Hepatocyte (in vitro differentiated cells): ENCODE measurements around the gene ANAPC7. TPM values are rescaled to one million over a fixed set of nuclear protein-coding genes. Genes with fewer than 3 reads are reported as not detected.
A peak's percentile ranks its signal among the peaks of the same experiment; 100 is the strongest.
"Not testable (repeated sequence)": the region's sequence is repeated elsewhere in the genome, so short reads cannot be mapped to it uniquely, and the experiment has no call there.

Experiments
- DNase-seq: peaks from one replicate; pipeline ENCODE4 v3.0.0-alpha.2; 2016; ENCODE audit warnings: low spot score
- H2AFZ ChIP-seq: fragments of 200-600 bp; sonication (generic); 2 replicates; pipeline ENCODE4 v1.6.0; 2016; ENCODE audit warnings: antibody characterized with exemption, mild to moderate bottlenecking
- H3K27ac ChIP-seq: fragments of 200-600 bp; sonication (generic); 2 replicates; pipeline ENCODE4 v1.5.1; 2016; ENCODE audit warnings: mild to moderate bottlenecking
- H3K27me3 ChIP-seq: fragments of 200-600 bp; sonication (generic); 2 replicates; pipeline ENCODE4 v1.6.1; 2016
- H3K36me3 ChIP-seq: fragments of 200-600 bp; sonication (generic); replicated peaks from 2 replicates; pipeline ENCODE4 v1.5.1; 2016; ENCODE audit warnings: low read depth; ENCODE audit not compliant: insufficient read depth
- H3K4me1 ChIP-seq: fragments of 200-600 bp; sonication (generic); 2 replicates; pipeline ENCODE4 v1.5.1; 2016; ENCODE audit warnings: mild to moderate bottlenecking, moderate library complexity; ENCODE audit not compliant: insufficient read depth
- H3K4me2 ChIP-seq: fragments of 200-600 bp; sonication (generic); 2 replicates; pipeline ENCODE4 v1.6.0; 2016
- H3K4me3 ChIP-seq: fragments of 200-600 bp; sonication (generic); 2 replicates; pipeline ENCODE4 v1.5.1; 2016; ENCODE audit warnings: mild to moderate bottlenecking
- H3K79me2 ChIP-seq: fragments of 200-600 bp; sonication (generic); 2 replicates; pipeline ENCODE4 v1.6.0; 2017; ENCODE audit warnings: mild to moderate bottlenecking
- H3K9me2 ChIP-seq: fragments of 200-600 bp; sonication (generic); replicated peaks from 2 replicates; pipeline ENCODE4 v1.6.0; 2017; ENCODE audit warnings: mild to moderate bottlenecking; ENCODE audit not compliant: insufficient read depth
- H3K9me3 ChIP-seq: fragments of 200-600 bp; sonication (generic); 2 replicates; pipeline ENCODE4 v1.5.1; 2016; ENCODE audit warnings: low read depth, mild to moderate bottlenecking
- H4K20me1 ChIP-seq: fragments of 200-600 bp; sonication (generic); 2 replicates; pipeline ENCODE4 v1.6.0; 2016; ENCODE audit warnings: mild to moderate bottlenecking; ENCODE audit not compliant: insufficient read depth, poor library complexity, severe bottlenecking
- EZH2 ChIP-seq: fragments of 200-600 bp; sonication (generic); IDR thresholded peaks from 2 replicates; pipeline ENCODE4 v1.6.1; 2016; ENCODE audit warnings: antibody characterized with exemption, mild to moderate bottlenecking, borderline replicate concordance
- EZH2phosphoT487 ChIP-seq: fragments of 200-600 bp; sonication (generic); IDR thresholded peaks from one replicate; pipeline ENCODE4 v1.6.1; 2018; ENCODE audit warnings: antibody characterized with exemption, mild to moderate bottlenecking, low read depth, moderate library complexity; ENCODE audit not compliant: unreplicated experiment, severe bottlenecking
- WGBS: methylation state at CpG from one replicate; pipeline ENCODE4 v1.1.6; 2016; ENCODE audit warnings: low lambda C conversion rate; ENCODE audit errors: missing lambda C conversion rate; 5-methylcytosine and 5-hydroxymethylcytosine counted together
- polyA plus RNA-seq: library from polyadenylated mRNA; unstranded; fragments of >200 nt; fragmentation: Nextera tagmentation; extraction: Ambion mirVana; gene quantifications from 2 replicates; pipeline ENCODE4 v1.2.1, GENCODE V29; 2016
- total RNA-seq: library from RNA; depleted of rRNA; stranded (reverse); fragments of >200 nt; gene quantifications from 2 replicates; pipeline ENCODE4 v1.2.3, GENCODE V29; 2014
- TF ChIP-seq, protein P1 (sequence below): fragments of 200-600 bp; sonication (generic); IDR thresholded peaks from 2 replicates; pipeline ENCODE4 v1.5.1; 2016; ENCODE audit warnings: antibody characterized with exemption, mild to moderate bottlenecking; ENCODE audit not compliant: poor library complexity

ANAPC7 gene
- total and polyA plus RNA-seq, 2 experiments from 2014 or later = 28.3 to 35.7 TPM

DNA sequence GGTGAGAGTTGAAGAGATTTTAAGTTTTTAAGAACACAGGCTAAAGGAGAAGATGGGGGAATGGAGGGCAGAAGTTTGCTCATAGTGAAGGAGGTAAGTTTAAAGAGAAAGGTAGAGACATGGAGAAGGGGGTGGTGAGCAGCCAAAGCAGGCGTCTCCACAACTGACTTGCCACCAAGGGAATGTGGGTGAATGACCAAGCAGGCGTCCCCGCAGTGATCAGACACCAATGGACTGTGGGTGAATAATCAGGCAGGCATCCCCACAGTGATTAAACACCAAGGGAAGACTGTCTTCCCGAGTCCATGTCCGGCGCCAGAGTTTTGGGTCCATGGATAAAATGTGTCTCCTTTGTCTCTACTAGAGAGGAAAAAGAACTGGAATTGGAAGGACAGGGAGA lies 6.6 kb upstream of the ANAPC7 start:
- H4K20me1 ChIP-seq, H3K27me3 ChIP-seq, H3K4me2 ChIP-seq, H3K4me3 ChIP-seq, H2AFZ ChIP-seq, H3K9me2 ChIP-seq, H3K9me3 ChIP-seq, DNase-seq, H3K79me2 ChIP-seq, H3K36me3 ChIP-seq, H3K27ac ChIP-seq, H3K4me1 ChIP-seq: not testable (repeated sequence)
- 88% methylated on average over 6 of the region's 6 CpGs for WGBS

DNA sequence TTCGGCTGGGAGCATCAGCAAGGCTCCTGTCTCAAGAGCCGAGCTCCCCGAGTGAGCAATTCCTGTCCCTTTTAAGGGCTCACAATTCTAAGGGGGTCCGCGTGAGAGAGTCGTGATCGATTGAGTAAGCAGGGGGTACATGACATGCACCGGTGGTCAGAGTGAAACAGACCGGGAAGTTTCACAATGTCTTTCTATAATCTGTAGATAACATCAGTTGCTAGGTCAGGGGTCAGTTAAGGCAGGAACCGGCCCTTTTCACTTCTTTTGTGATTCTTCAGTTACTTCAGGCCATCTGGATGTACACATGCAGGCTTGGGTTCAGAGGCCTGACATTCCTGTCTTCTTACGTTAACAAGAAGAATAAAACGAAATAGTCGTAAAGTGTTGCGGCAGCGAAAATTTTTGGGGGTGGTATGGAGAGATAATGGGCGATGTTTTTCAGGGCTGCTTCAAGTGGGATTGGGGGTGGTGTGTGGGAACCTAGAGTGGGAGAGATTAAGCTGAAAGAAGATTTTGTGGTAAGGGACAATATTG lies 1.7 kb upstream of the ANAPC7 start:
- DNase-seq, H3K4me2 ChIP-seq, H3K4me3 ChIP-seq, H3K9me3 ChIP-seq, H3K36me3 ChIP-seq, H3K4me1 ChIP-seq, H3K9me2 ChIP-seq, H3K27me3 ChIP-seq, H3K27ac ChIP-seq, H2AFZ ChIP-seq, H4K20me1 ChIP-seq: not testable (repeated sequence)
- peaks cover 27% of the 10 kb centered on the region for H3K79me2 ChIP-seq
- WGBS = 87% methylated on average over 16 of the region's 16 CpGs

DNA sequence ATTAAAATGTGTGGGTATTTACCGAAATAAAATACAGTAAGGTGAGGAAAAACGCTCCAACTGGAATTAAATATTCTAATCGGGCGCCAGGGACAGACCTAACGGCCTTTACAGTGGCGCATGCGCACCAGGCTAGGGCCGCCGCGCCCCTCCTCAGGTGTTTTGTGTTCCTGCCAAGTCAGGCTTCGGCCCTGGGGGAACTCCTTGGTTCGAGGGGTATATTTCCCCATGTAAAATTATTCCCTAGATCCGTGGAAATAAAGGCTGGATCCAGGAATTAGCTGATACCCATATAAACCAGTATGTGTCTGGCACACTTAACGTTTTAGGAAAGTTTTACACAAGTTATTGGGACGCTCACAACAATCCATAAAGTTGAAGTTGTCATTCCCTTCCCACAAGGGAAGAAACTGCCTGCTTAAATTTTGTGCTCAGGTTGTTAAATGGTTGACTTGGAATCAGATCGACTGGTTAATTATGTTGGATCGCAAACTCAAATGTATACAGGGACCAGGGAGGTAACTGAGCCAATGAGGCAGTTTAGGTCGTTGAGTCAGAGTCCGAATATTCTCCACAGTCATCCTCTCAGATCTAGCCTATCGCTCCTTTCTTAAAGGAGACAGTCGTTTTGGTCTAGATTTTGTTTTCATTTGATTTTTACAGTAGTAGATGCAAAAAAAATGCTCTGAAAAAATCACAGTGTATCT lies 621 bp upstream of the ANAPC7 start:
- Histone ChIP-seq H2AFZ (peak overlapping the region; percentile 99), H3K27ac (peak overlapping the region; percentile 97), H3K36me3 (no peaks in the 10 kb centered on the region), H3K9me2 (no peaks in the 10 kb centered on the region), H3K4me2 (peak overlapping the region; percentile 78), H3K4me3 (peak overlapping the region; percentile 32), H3K9me3 (no peaks in the 10 kb centered on the region), H3K27me3 (no peaks in the 10 kb centered on the region), H3K79me2 (peaks cover 38% of the 10 kb centered on the region), H4K20me1 (no peaks in the 10 kb centered on the region), H3K4me1 (peaks cover 9% of the 10 kb centered on the region)
- TF ChIP-seq EZH2 = no peak
- no peak for TF ChIP-seq EZH2phosphoT487
- TF ChIP-seq, protein P1, sequence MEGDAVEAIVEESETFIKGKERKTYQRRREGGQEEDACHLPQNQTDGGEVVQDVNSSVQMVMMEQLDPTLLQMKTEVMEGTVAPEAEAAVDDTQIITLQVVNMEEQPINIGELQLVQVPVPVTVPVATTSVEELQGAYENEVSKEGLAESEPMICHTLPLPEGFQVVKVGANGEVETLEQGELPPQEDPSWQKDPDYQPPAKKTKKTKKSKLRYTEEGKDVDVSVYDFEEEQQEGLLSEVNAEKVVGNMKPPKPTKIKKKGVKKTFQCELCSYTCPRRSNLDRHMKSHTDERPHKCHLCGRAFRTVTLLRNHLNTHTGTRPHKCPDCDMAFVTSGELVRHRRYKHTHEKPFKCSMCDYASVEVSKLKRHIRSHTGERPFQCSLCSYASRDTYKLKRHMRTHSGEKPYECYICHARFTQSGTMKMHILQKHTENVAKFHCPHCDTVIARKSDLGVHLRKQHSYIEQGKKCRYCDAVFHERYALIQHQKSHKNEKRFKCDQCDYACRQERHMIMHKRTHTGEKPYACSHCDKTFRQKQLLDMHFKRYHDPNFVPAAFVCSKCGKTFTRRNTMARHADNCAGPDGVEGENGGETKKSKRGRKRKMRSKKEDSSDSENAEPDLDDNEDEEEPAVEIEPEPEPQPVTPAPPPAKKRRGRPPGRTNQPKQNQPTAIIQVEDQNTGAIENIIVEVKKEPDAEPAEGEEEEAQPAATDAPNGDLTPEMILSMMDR = no peak
- DNase-seq = peak; percentile 90
- 26% methylated on average over 21 of the region's 21 CpGs for WGBS

DNA sequence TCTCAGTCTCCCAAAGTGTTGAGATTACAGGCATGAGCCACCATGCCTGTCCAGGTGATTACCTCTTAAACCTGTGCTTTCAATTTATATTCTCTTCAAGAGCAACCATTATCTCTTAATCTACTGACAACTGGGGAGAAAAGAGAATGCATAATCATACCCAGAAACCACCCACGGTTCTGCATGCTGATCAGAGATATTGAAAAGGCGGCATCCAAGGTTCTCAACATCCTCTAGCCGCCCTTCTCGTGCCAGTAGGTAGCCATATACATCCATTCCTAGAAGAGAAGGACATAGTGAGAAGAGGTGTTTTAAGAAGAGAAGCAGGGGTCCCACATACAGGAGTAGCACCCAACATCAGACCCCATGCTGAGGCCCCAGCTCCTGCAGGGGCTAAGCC lies 20.8 kb downstream of the ANAPC7 start:
- no peak overlapping the region for H3K4me3 ChIP-seq
- no peaks in the 10 kb centered on the region for H3K79me2 ChIP-seq
- H2AFZ ChIP-seq = no peak overlapping the region
- no peak overlapping the region for H3K27ac ChIP-seq
- H3K9me3 ChIP-seq = no peaks in the 10 kb centered on the region
- H3K4me2 ChIP-seq = no peak overlapping the region
- H3K36me3 ChIP-seq = no peaks in the 10 kb centered on the region
- 96% methylated on average over 4 of the region's 4 CpGs for WGBS
- no peaks in the 10 kb centered on the region for H3K9me2 ChIP-seq
- H3K4me1 ChIP-seq = no peaks in the 10 kb centered on the region
- H4K20me1 ChIP-seq = no peaks in the 10 kb centered on the region
- H3K27me3 ChIP-seq = no peaks in the 10 kb centered on the region
- no peak for DNase-seq
- TF ChIP-seq EZH2 = no peak
- TF ChIP-seq EZH2phosphoT487 = no peak
- TF ChIP-seq, protein P1 = no peak
